ENCODE results near the gene CALML5.

Gene CALML5

GRCh38 chr10:5499493-5500140 is at the start of gene CALML5:
Gene CALML5, minus strand, starts transcription at chr10:5499570. Its CDS starts 132 bp downstream, at chr10:5499438.
- no peak within 1 kb of the TSS for H3K9ac ChIP-seq (ENCODE audit: low read depth, low read length)
- H3K4me1 ChIP-seq (ENCODE audit: insufficient read depth, low read length), result peaks cover 3% of the 10 kb centered on the region; the same call in 1 of the 2 replicates
- no peaks in the 10 kb centered on the region for H3K9me3 ChIP-seq (ENCODE audit: control insufficient read depth, insufficient read depth, low read length)
- H3K36me3 ChIP-seq (ENCODE audit: insufficient read depth, low read length), result no peaks in the 10 kb centered on the region

- H3K9ac ChIP-seq (ENCODE audit: low read depth, low read length), result no peak overlapping the region
These were observed 48.7 kb upstream of the CALML5 start for GRCh38 chr10:5547931-5548660.

DNA sequence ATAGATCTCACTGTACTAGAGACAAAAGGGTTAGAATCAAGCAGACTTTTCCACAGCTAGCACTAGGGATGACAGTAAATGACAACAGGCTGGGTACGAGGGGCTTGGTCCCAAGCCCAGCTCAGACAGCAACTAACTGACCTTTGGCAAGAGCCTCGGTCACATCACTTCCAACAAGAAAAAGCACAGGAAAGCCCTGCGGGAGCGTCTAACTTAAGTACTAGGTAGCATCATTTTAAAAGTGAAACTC is 48.2 kb upstream of the CALML5 start:
- Histone ChIP-seq H3K4me1 (ENCODE audit: insufficient read depth, low read length) (peaks cover 17% of the 10 kb centered on the region), H3K9ac (ENCODE audit: low read depth, low read length) (no peak overlapping the region), H3K36me3 (ENCODE audit: insufficient read depth, low read length) (no peaks in the 10 kb centered on the region), H3K9me3 (ENCODE audit: control insufficient read depth, insufficient read depth, low read length) (peaks cover 7% of the 10 kb centered on the region; the same call in 1 of the 2 replicates)

More at GRCh38 chr10:5547931-5548660, 48.7 kb upstream of the CALML5 start:
- H3K36me3 ChIP-seq (ENCODE audit: insufficient read depth, low read length), result no peaks in the 10 kb centered on the region
- H3K9me3 ChIP-seq (ENCODE audit: control insufficient read depth, insufficient read depth, low read length), result peaks cover 4% of the 10 kb centered on the region; the same call in 1 of the 2 replicates
- H3K4me1 ChIP-seq (ENCODE audit: insufficient read depth, low read length), result peaks cover 17% of the 10 kb centered on the region

DNA sequence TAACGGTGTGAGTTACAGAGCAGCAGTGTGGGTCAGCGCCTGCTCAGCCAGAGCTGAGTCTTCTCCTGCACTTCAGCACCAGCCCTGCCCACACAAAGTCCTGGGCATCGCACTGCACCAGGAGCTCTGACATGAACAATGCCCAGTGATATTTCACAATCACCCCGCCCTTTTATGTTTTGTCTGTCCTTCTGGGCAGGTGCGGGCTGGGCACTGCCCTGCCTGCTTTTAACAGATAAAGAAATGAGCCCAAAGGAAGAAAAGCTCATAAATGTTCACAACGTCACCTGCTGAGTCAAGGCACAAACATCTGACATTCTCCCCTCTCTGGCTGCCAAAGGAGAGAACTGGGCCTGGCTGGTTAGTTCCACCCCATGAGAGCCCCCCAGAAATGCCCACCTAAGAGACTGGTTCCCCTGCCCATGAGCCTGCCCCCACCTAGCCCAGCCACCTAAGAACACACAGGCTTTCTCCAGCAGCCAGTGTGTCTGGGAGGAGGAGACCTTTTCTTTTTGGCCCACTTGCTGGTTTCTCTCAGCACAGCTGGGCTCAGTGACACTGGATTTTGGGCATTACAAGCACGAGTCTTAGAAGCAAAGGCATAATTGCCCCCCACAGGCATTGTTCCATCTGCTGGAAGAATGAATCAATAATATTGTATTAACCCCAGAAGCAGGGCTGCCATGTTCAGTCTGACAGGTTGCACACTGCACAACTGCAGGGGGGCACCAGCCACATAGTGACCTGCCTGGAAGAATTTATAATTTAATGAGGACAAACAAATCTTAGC is 47.7 kb upstream of the CALML5 start:
- Histone ChIP-seq H3K9me3 (ENCODE audit: control insufficient read depth, insufficient read depth, low read length) (peaks cover 12% of the 10 kb centered on the region), H3K4me1 (ENCODE audit: insufficient read depth, low read length) (peaks cover 17% of the 10 kb centered on the region), H3K36me3 (ENCODE audit: insufficient read depth, low read length) (no peaks in the 10 kb centered on the region), H3K9ac (ENCODE audit: low read depth, low read length) (no peak overlapping the region)

- peaks cover 17% of the 10 kb centered on the region for H3K4me1 ChIP-seq (ENCODE audit: insufficient read depth, low read length)
These were observed 46.7 kb upstream of the CALML5 start for GRCh38 chr10:5545778-5546710.

GRCh38 chr10:5545426-5545777 is 46.0 kb upstream of the CALML5 start:
- Histone ChIP-seq H3K4me1 (ENCODE audit: insufficient read depth, low read length) (peaks cover 17% of the 10 kb centered on the region), H3K9me3 (ENCODE audit: control insufficient read depth, insufficient read depth, low read length) (peaks cover 14% of the 10 kb centered on the region), H3K9ac (ENCODE audit: low read depth, low read length) (no peak overlapping the region), H3K36me3 (ENCODE audit: insufficient read depth, low read length) (no peaks in the 10 kb centered on the region)

More at GRCh38 chr10:5545778-5546710, 46.7 kb upstream of the CALML5 start:
- Histone ChIP-seq H3K36me3 (ENCODE audit: insufficient read depth, low read length) (no peaks in the 10 kb centered on the region), H3K9me3 (ENCODE audit: control insufficient read depth, insufficient read depth, low read length) (peaks cover 14% of the 10 kb centered on the region), H3K9ac (ENCODE audit: low read depth, low read length) (no peak overlapping the region)

- Histone ChIP-seq H3K4me1 (ENCODE audit: insufficient read depth, low read length) (peaks cover 17% of the 10 kb centered on the region), H3K9ac (ENCODE audit: low read depth, low read length) (no peak overlapping the region), H3K36me3 (ENCODE audit: insufficient read depth, low read length) (no peaks in the 10 kb centered on the region), H3K9me3 (ENCODE audit: control insufficient read depth, insufficient read depth, low read length) (peaks cover 14% of the 10 kb centered on the region)
These were observed 45.6 kb upstream of the CALML5 start for GRCh38 chr10:5545011-5545410.

GRCh38 chr10:5544216-5544805 is 44.9 kb upstream of the CALML5 start:
- Histone ChIP-seq H3K36me3 (ENCODE audit: insufficient read depth, low read length) (no peaks in the 10 kb centered on the region), H3K9ac (ENCODE audit: low read depth, low read length) (no peak overlapping the region), H3K9me3 (ENCODE audit: control insufficient read depth, insufficient read depth, low read length) (peaks cover 14% of the 10 kb centered on the region), H3K4me1 (ENCODE audit: insufficient read depth, low read length) (peaks cover 17% of the 10 kb centered on the region)

- peaks cover 17% of the 10 kb centered on the region for H3K4me1 ChIP-seq (ENCODE audit: insufficient read depth, low read length)
These were observed 44.3 kb upstream of the CALML5 start for GRCh38 chr10:5543623-5544022.

GRCh38 chr10:5542100-5542499 is 42.7 kb upstream of the CALML5 start:
- Histone ChIP-seq H3K9ac (ENCODE audit: low read depth, low read length) (no peak overlapping the region), H3K4me1 (ENCODE audit: insufficient read depth, low read length) (peaks cover 5% of the 10 kb centered on the region), H3K9me3 (ENCODE audit: control insufficient read depth, insufficient read depth, low read length) (peaks cover 14% of the 10 kb centered on the region), H3K36me3 (ENCODE audit: insufficient read depth, low read length) (no peaks in the 10 kb centered on the region)

More at GRCh38 chr10:5543623-5544022, 44.3 kb upstream of the CALML5 start:
- Histone ChIP-seq H3K36me3 (ENCODE audit: insufficient read depth, low read length) (no peaks in the 10 kb centered on the region), H3K9me3 (ENCODE audit: control insufficient read depth, insufficient read depth, low read length) (peaks cover 14% of the 10 kb centered on the region), H3K9ac (ENCODE audit: low read depth, low read length) (no peak overlapping the region)

DNA sequence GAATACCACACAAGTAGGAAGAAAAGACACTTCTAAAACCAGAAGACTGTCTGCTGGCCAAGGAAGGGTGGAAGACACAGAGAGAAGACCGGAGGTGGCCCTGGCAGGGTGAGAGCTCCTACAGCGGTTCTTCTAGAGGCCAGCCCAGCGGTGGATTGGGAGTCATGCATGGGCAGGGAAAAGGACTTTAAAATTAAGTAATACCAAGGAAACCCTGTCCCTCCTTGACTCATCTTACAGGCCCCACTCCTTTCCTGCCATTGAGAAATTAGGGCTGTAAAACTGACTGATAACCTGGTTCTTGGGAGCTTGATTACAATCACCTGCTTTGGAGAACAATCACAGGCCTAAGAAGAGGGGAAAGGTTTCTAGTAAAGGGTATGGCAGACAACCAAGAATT is 41.5 kb upstream of the CALML5 start:
- Histone ChIP-seq H3K4me1 (ENCODE audit: insufficient read depth, low read length) (peaks cover 5% of the 10 kb centered on the region), H3K36me3 (ENCODE audit: insufficient read depth, low read length) (no peaks in the 10 kb centered on the region), H3K9ac (ENCODE audit: low read depth, low read length) (no peak overlapping the region), H3K9me3 (ENCODE audit: control insufficient read depth, insufficient read depth, low read length) (peaks cover 14% of the 10 kb centered on the region)

GRCh38 chr10:5540080-5540479 is 40.7 kb upstream of the CALML5 start:
- peaks cover 5% of the 10 kb centered on the region for H3K4me1 ChIP-seq (ENCODE audit: insufficient read depth, low read length)
- H3K9ac ChIP-seq (ENCODE audit: low read depth, low read length), result no peak overlapping the region
- H3K9me3 ChIP-seq (ENCODE audit: control insufficient read depth, insufficient read depth, low read length), result peaks cover 14% of the 10 kb centered on the region
- H3K36me3 ChIP-seq (ENCODE audit: insufficient read depth, low read length), result no peaks in the 10 kb centered on the region

DNA sequence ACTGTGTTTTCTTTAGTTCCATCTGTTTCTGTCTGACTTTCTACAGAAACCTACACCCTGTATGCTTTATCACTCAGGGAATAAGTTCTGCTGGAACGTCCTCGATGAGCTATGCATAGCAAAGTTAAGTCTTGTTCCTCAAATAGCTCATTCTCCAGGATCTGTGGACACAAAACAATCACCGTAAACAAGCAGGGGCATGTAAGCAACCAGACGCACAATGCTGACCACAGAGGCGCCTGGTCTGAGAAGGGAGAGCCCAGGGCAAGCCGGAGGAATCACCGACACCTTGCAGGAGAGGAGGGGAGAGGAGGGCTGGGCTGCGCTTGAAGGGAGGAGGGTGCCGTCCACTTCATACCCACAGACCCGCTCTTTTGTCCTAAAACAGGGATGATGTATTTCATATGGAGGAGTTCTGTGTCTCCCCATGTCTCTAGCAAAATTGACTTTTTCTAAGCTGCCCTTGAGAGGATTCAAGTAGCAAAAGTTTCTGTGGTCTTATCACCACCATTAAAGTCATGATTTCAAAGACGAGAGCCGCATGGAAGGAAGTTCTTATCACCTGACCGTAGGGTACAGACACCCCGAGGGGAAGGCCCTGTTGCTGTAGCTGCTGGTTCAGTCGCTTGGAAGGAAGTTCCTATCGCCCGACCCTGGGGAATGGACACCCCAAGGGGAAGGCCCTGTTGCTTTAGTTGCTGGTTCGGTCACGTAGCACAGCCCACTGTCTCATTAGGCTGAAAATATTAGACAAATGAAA is 39.7 kb upstream of the CALML5 start:
- no peak overlapping the region for H3K9ac ChIP-seq (ENCODE audit: low read depth, low read length)
- H3K9me3 ChIP-seq (ENCODE audit: control insufficient read depth, insufficient read depth, low read length), result peaks cover 10% of the 10 kb centered on the region
- peaks cover 5% of the 10 kb centered on the region for H3K4me1 ChIP-seq (ENCODE audit: insufficient read depth, low read length)
- H3K36me3 ChIP-seq (ENCODE audit: insufficient read depth, low read length), result no peaks in the 10 kb centered on the region
